Stimulated activated CD4-positive, alpha-beta T cell treated with anti-CD3 and anti-CD28 coated beads, Interleukin-2, amount 100 ng/mL, for 48 hours (primary cell): ENCODE measurements around the gene UQCRQ.

Source experiments
- DNase-seq, 2 donors: peaks; one replicate each; pipeline ENCODE4 v3.0.0-alpha.2; 2020

Gene UQCRQ

DNA sequence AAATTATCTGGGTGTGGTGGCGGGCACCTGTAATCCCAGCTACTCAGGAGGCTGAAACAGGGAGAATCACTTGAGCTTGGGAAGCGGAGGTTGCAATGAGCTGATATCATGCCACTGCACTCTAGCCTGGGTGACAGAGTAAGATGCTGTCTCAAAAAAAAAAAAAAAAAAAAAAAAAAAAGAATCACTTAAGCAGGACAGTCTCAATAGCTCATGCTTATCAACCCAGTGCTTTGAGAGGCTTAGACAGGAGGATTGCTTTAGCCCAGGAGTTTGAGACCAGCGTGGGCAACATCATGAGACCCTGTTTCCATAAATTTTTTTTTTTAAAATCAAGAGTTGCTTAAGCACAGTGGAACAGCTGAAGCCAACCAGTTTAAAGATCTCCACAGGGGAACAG, 49.6 kb downstream of the UQCRQ start:
- DNase-seq: no peak
